C4-2B (cell line): ENCODE measurements around the gene NHSL2.

ENCODE experiments used
- CTCF ChIP-seq: fragments of 450-650 bp; conservative IDR thresholded peaks from 2 replicates; pipeline ENCODE4 v1.5.1; 2017; ENCODE audit warnings: mild to moderate bottlenecking
- ZFX ChIP-seq: fragments of 450-650 bp; IDR thresholded peaks from 2 replicates; pipeline ENCODE4 v1.6.1; 2017

GRCh38 chrX:72132456-72132855, 221.8 kb downstream of the NHSL2 start:
- TF ChIP-seq CTCF (no peak), ZFX (no peak)
